MCF 10A (cell line): Measurements from ENCODE around the gene SAMD11. TPM values are rescaled to one million over a fixed set of nuclear protein-coding genes. Genes with fewer than 3 reads are reported as not detected.

Experiments used
- BruUV-seq: library from RNA; stranded (reverse); fragments of 400-500 nt; replicated peaks from 2 replicates; lab custom pipeline; 2021; lab: Mats Ljungman, UMichigan
- CTCF ChIA-PET: fragments of 300-600 bp; sonication (Branson Sonifier 250); formaldehyde crosslinking; extraction: SDS; loops from one replicate; lab custom pipeline; 2021; ENCODE audit warnings: antibody characterized with exemption, inconsistent platforms; lab: Yijun Ruan, JAX
- POLR2A ChIA-PET: fragments of 300-600, 350-650 bp; sonication (Branson Sonifier 250); formaldehyde crosslinking; extraction: SDS; loops from one replicate; lab custom pipeline; 2020; ENCODE audit warnings: antibody characterized with exemption, inconsistent platforms; lab: Yijun Ruan, JAX
- DNase-seq: peaks from one replicate; pipeline ENCODE4 v3.0.0-alpha.2; 2018; ENCODE audit not compliant: unreplicated experiment
- H3K27ac Mint-ChIP-seq: one replicate; pipeline ENCODE4 v1.8.0; 2022; ENCODE audit warnings: mild to moderate bottlenecking, low read depth, mixed read lengths; ENCODE audit not compliant: unreplicated experiment
- H3K27me3 Mint-ChIP-seq: one replicate; pipeline ENCODE4 v1.8.0; 2022; ENCODE audit warnings: mixed read lengths; ENCODE audit not compliant: insufficient read depth, unreplicated experiment
- H3K36me3 Mint-ChIP-seq: one replicate; pipeline ENCODE4 v1.8.0; 2022; ENCODE audit warnings: mild to moderate bottlenecking, moderate library complexity, mixed read lengths; ENCODE audit not compliant: insufficient read depth, unreplicated experiment
- H3K4me1 Mint-ChIP-seq: one replicate; pipeline ENCODE4 v1.8.0; 2022; ENCODE audit warnings: mixed read lengths; ENCODE audit not compliant: insufficient read depth, unreplicated experiment
- H3K4me3 Mint-ChIP-seq: one replicate; pipeline ENCODE4 v1.8.0; 2022; ENCODE audit warnings: mild to moderate bottlenecking, moderate library complexity, mixed read lengths; ENCODE audit not compliant: unreplicated experiment
- H3K9me3 Mint-ChIP-seq: one replicate; pipeline ENCODE4 v1.8.0; 2022; ENCODE audit warnings: mixed read lengths; ENCODE audit not compliant: unreplicated experiment
- intact Hi-C: fragments of 100-400 bp; cut with micrococcal nuclease; formaldehyde crosslinking; loops from 2 replicates; pipeline ENCODE4 v1.14.1; 2022
- total RNA-seq: library from RNA; stranded (reverse); gene quantifications from 2 replicates; pipeline ENCODE4 v1.2.3, GENCODE V29; 2022
- TF ChIP-seq, protein P1 (sequence below): fragments of 200-600 bp; IDR thresholded peaks from one replicate; pipeline ENCODE4 v1.8.0; 2022; ENCODE audit warnings: antibody characterized with exemption, mild to moderate bottlenecking; ENCODE audit not compliant: unreplicated experiment

Gene SAMD11
- total RNA-seq, 1 experiment from 2014 or later: not detected

DNA sequence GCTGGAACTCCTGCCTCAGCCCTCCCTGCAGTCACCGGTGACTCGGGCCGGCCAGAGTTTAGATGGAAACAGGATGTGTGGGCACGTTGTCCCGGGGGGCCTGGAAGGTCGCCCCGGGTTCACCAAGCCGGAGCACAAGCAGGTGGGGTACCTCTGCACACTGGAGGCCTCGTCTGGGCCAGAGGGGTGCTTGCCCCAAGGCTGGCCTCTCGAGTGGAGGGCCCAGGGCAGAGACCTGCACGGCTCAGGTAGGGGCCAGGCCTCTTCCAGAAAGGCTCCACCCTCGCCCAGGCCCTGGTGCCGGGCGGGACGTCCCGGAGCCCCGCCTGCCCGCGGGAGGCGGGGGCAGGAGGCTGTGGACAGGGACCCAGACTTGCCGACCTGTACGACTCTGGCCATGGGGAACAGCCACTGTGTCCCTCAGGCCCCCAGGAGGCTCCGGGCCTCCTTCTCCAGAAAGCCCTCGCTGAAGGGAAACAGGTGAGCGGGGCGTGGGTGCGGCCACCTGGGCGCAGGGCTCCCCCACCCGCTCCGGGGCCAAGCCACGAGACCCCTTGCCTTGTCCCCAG is 42.5 kb downstream of the SAMD11 start, which contains the start of gene PLEKHN1:
Gene PLEKHN1, plus strand, starts transcription at position 348 of the 569 bp plus-strand sequence. Its CDS starts 50 bp downstream, at position 398.
- Mint-ChIP-seq H3K9me3 (no peaks in the 10 kb centered on the region), H3K4me3 (peak within 1 kb of the TSS; percentile 75), H3K27ac (peak within 1 kb of the TSS; percentile 77), H3K4me1 (peaks cover 4% of the 10 kb centered on the region), H3K27me3 (no peaks in the 10 kb centered on the region), H3K36me3 (peaks cover 11% of the 10 kb centered on the region)
- ChIA-PET POLR2A (interaction anchor here (0.5 to 1.8 kb wide), 8 partner anchors 10 to 61 kb away, joined by 3 to 11 read pairs (median 6); no protein-coding TSS in a partner anchor), CTCF (interaction anchor here (0.6 to 1.9 kb wide), 3 partner anchors 10 to 61 kb away, joined by 5 to 7 read pairs (median 6); no protein-coding TSS in a partner anchor)
- intact Hi-C loops: no loop called here
- TF ChIP-seq, protein P1, sequence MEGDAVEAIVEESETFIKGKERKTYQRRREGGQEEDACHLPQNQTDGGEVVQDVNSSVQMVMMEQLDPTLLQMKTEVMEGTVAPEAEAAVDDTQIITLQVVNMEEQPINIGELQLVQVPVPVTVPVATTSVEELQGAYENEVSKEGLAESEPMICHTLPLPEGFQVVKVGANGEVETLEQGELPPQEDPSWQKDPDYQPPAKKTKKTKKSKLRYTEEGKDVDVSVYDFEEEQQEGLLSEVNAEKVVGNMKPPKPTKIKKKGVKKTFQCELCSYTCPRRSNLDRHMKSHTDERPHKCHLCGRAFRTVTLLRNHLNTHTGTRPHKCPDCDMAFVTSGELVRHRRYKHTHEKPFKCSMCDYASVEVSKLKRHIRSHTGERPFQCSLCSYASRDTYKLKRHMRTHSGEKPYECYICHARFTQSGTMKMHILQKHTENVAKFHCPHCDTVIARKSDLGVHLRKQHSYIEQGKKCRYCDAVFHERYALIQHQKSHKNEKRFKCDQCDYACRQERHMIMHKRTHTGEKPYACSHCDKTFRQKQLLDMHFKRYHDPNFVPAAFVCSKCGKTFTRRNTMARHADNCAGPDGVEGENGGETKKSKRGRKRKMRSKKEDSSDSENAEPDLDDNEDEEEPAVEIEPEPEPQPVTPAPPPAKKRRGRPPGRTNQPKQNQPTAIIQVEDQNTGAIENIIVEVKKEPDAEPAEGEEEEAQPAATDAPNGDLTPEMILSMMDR: no peak
- DNase-seq: peak; percentile 79
- TSS peak; percentile 82 for BruUV-seq

GRCh38 chr1:966704-967300 is 43.1 kb downstream of the SAMD11 start:
- ChIA-PET POLR2A (interaction anchor here (0.5 to 1.8 kb wide), 11 partner anchors 8 to 62 kb away, joined by 3 to 11 read pairs (median 5); partner anchors contain the start of gene NOC2L), CTCF (interaction anchor here (0.6 to 1.9 kb wide), 5 partner anchors 9 to 97 kb away, joined by 4 to 7 read pairs (median 5); no protein-coding TSS in a partner anchor)
- intact Hi-C loops: no loop called here
- Mint-ChIP-seq H3K27me3 (no peaks in the 10 kb centered on the region), H3K4me3 (peak overlapping the region; percentile 75), H3K4me1 (peaks cover 4% of the 10 kb centered on the region), H3K27ac (peak overlapping the region; percentile 77), H3K9me3 (no peaks in the 10 kb centered on the region), H3K36me3 (peaks cover 11% of the 10 kb centered on the region)
- BruUV-seq: no TSS peak
- TF ChIP-seq, protein P1: no peak
- DNase-seq: peak; percentile 85

DNA sequence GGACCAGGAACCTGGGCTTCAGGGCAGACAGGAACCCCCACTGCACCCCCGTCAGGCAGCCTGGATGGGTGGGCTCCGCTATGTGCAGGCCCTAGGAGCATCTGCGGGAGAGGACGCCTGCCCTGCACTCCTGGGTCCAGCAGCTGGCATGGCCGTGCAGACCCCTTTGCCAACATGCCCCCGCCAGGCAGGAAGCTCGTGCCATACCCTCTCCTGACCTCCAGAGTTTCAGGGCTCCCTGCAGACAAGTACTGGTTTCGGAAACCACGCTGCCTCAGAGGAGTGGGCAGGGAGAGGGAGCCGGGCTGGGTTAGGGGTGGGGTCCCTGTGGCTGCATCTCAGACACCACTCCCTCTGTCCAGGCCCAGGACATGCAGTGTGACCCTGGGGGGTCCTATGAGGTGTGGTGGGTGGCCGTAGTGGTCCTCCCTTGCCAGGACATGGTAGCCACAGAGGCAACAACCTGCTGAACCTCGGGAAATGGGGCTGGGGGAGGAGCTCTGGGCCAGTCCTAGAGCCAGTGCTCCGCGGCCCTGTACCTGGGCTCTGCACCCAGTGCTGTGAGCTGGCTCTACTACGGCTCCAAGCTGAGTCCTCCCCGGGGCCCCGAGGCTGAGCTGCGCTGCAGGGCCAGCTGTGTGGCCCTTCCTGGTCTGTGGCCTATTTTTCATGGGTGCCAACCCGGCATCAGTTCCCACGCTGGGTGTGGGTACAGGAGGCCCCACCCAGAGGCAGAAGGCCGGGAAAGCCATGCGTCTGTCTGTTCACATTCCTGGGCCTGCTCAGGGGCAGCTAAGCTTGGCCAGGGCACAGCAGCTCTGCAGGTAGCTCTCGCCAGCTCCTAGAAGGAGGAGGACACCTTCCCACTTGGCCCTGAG is 44.0 kb downstream of the SAMD11 start:
- no TSS peak for BruUV-seq
- intact Hi-C loops: no loop called here
- no peak for DNase-seq
- CTCF ChIA-PET: interaction anchor here (0.5 to 1.9 kb wide), 7 partner anchors 9 to 185 kb away, joined by 3 to 7 read pairs (median 4); no protein-coding TSS in a partner anchor
- H3K36me3 Mint-ChIP-seq: peaks cover 11% of the 10 kb centered on the region
- H3K4me3 Mint-ChIP-seq: peak overlapping the region; percentile 75
- H3K27ac Mint-ChIP-seq: no peak overlapping the region
- peaks cover 4% of the 10 kb centered on the region for H3K4me1 Mint-ChIP-seq
- no peaks in the 10 kb centered on the region for H3K27me3 Mint-ChIP-seq
- no peaks in the 10 kb centered on the region for H3K9me3 Mint-ChIP-seq
- TF ChIP-seq, protein P1: no peak
- POLR2A ChIA-PET: interaction anchor here (0.5 to 1.8 kb wide), 10 partner anchors 9 to 350 kb away, joined by 3 to 11 read pairs (median 4); partner anchors contain the start of gene NOC2L
